ENCODE results near the gene THSD4.
A peak's percentile ranks its signal among the peaks of the same experiment; 100 is the strongest.

The THSD4 gene

GRCh38 chr15:71786673-71787072, 671.4 kb downstream of the THSD4 start:
- DNase-seq (ENCODE audit: low spot score): no peak

GRCh38 chr15:71788646-71789579, 673.6 kb downstream of the THSD4 start:
- no peak for DNase-seq (ENCODE audit: low spot score)

- no peak for DNase-seq (ENCODE audit: low spot score)
These were observed 674.3 kb downstream of the THSD4 start for GRCh38 chr15:71789616-71790015.

GRCh38 chr15:71790081-71790480, 674.8 kb downstream of the THSD4 start:
- DNase-seq (ENCODE audit: low spot score): no peak

GRCh38 chr15:71791975-71792374, 676.7 kb downstream of the THSD4 start:
- DNase-seq (ENCODE audit: low spot score): no peak

GRCh38 chr15:71792521-71792920, 677.2 kb downstream of the THSD4 start:
- DNase-seq (ENCODE audit: low spot score): no peak

- DNase-seq (ENCODE audit: low spot score): no peak
These were observed 683.4 kb downstream of the THSD4 start for GRCh38 chr15:71798641-71799040.

GRCh38 chr15:71800190-71800589, 684.9 kb downstream of the THSD4 start:
- no peak for DNase-seq (ENCODE audit: low spot score)

GRCh38 chr15:71800835-71801745, 685.8 kb downstream of the THSD4 start:
- peak; percentile 73 for DNase-seq (ENCODE audit: low spot score)

GRCh38 chr15:71801935-71802655, 686.8 kb downstream of the THSD4 start:
- DNase-seq (ENCODE audit: low spot score): no peak

GRCh38 chr15:71802770-71803169, 687.5 kb downstream of the THSD4 start:
- peak; percentile 86 for DNase-seq (ENCODE audit: low spot score)

- DNase-seq (ENCODE audit: low spot score): no peak
These were observed 689.0 kb downstream of the THSD4 start for GRCh38 chr15:71804226-71804625.

GRCh38 chr15:71804695-71805470, 689.6 kb downstream of the THSD4 start:
- DNase-seq (ENCODE audit: low spot score): no peak

- DNase-seq (ENCODE audit: low spot score): no peak
These were observed 691.2 kb downstream of the THSD4 start for GRCh38 chr15:71806452-71806931.

GRCh38 chr15:71807125-71807629, 691.9 kb downstream of the THSD4 start:
- DNase-seq (ENCODE audit: low spot score): no peak

- DNase-seq (ENCODE audit: low spot score): no peak
These were observed 692.4 kb downstream of the THSD4 start for GRCh38 chr15:71807691-71808091.

GRCh38 chr15:71808311-71809020, 693.2 kb downstream of the THSD4 start:
- no peak for DNase-seq (ENCODE audit: low spot score)

- no peak for DNase-seq (ENCODE audit: low spot score)
These were observed 694.1 kb downstream of the THSD4 start for GRCh38 chr15:71809346-71809745.

- DNase-seq (ENCODE audit: low spot score): no peak
These were observed 695.2 kb downstream of the THSD4 start, which contains the start of gene NR2E3 for GRCh38 chr15:71810256-71811035. NR2E3 (plus strand) TSS chr15:71810554; CDS start chr15:71810744, 190 bp downstream.
